Measurements from ENCODE around the gene RNF146. TPM values are rescaled to one million over a fixed set of nuclear protein-coding genes. Genes with fewer than 3 reads are reported as not detected.

The RNF146 gene
- total and polyA plus RNA-seq, 2 of the 13 experiments (the other 11 are each of a cell fraction or from before 2014, with no cell fraction given): 18.8 to 27.6 TPM

DNA sequence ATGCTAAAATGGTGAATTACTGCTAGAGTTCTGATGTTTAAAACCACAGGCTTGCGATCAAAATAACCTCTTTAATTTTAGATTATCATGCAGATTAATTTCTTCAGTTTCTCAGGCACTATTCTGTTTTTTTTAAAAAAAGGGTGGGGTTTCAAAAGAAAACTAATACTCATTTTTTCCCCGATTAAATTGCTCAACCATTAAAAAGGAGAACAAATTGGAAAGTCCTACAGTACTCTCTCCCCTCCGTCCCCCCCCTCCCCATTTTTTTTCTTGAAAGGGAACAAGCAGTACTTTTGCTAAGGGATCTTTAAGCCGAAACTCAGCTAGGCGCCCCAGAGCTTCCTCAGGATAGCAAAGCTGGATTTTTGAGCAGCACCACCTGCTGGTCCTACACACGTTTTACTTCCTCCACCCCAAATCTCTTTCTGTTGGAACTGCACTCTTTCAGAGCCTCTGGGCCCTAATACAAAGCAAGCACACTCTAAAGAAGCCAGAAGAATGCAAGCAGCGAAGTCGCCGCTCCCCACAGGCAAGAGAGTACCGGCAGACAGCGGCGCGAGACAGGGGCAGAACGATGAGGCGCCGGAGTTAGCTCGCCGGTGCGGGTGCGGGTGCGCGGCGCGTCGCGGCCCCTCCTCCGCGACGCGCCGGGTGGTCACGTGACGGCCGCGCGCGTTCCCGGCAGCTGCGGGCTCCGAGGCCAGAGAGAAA, at the start of gene RNF146 (continued):
- TF ChIP-seq, protein P1, sequence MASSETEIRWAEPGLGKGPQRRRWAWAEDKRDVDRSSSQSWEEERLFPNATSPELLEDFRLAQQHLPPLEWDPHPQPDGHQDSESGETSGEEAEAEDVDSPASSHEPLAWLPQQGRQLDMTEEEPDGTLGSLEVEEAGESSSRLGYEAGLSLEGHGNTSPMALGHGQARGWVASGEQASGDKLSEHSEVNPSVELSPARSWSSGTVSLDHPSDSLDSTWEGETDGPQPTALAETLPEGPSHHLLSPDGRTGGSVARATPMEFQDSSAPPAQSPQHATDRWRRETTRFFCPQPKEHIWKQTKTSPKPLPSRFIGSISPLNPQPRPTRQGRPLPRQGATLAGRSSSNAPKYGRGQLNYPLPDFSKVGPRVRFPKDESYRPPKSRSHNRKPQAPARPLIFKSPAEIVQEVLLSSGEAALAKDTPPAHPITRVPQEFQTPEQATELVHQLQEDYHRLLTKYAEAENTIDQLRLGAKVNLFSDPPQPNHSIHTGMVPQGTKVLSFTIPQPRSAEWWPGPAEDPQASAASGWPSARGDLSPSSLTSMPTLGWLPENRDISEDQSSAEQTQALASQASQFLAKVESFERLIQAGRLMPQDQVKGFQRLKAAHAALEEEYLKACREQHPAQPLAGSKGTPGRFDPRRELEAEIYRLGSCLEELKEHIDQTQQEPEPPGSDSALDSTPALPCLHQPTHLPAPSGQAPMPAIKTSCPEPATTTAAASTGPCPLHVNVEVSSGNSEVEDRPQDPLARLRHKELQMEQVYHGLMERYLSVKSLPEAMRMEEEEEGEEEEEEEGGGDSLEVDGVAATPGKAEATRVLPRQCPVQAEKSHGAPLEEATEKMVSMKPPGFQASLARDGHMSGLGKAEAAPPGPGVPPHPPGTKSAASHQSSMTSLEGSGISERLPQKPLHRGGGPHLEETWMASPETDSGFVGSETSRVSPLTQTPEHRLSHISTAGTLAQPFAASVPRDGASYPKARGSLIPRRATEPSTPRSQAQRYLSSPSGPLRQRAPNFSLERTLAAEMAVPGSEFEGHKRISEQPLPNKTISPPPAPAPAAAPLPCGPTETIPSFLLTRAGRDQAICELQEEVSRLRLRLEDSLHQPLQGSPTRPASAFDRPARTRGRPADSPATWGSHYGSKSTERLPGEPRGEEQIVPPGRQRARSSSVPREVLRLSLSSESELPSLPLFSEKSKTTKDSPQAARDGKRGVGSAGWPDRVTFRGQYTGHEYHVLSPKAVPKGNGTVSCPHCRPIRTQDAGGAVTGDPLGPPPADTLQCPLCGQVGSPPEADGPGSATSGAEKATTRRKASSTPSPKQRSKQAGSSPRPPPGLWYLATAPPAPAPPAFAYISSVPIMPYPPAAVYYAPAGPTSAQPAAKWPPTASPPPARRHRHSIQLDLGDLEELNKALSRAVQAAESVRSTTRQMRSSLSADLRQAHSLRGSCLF (CRISPR knock-in tag; IDR thresholded peaks at IDR 0.05; ENCODE audit: borderline replicate concordance): no peak
- TF ChIP-seq TSC22D2 (CRISPR knock-in tag; IDR thresholded peaks at IDR 0.05; ENCODE audit: borderline replicate concordance): peak; percentile 13
- no peak for TF ChIP-seq SRY (CRISPR knock-in tag; IDR thresholded peaks at IDR 0.05)
- TF ChIP-seq ZNF614 (CRISPR knock-in tag; IDR thresholded peaks at IDR 0.05; ENCODE audit: borderline replicate concordance): no peak
- no peak for TF ChIP-seq MEIS2 (CRISPR knock-in tag; IDR thresholded peaks at IDR 0.05)
- TF ChIP-seq, protein P2, sequence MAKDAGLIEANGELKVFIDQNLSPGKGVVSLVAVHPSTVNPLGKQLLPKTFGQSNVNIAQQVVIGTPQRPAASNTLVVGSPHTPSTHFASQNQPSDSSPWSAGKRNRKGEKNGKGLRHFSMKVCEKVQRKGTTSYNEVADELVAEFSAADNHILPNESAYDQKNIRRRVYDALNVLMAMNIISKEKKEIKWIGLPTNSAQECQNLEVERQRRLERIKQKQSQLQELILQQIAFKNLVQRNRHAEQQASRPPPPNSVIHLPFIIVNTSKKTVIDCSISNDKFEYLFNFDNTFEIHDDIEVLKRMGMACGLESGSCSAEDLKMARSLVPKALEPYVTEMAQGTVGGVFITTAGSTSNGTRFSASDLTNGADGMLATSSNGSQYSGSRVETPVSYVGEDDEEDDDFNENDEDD (CRISPR knock-in tag; IDR thresholded peaks at IDR 0.05; ENCODE audit: borderline replicate concordance): no peak
- no peak for TF ChIP-seq FOXP1 (IDR thresholded peaks at IDR 0.05)
- TF ChIP-seq FOXP1 (CRISPR knock-in tag; IDR thresholded peaks at IDR 0.05): no peak
- TF ChIP-seq, protein P3, sequence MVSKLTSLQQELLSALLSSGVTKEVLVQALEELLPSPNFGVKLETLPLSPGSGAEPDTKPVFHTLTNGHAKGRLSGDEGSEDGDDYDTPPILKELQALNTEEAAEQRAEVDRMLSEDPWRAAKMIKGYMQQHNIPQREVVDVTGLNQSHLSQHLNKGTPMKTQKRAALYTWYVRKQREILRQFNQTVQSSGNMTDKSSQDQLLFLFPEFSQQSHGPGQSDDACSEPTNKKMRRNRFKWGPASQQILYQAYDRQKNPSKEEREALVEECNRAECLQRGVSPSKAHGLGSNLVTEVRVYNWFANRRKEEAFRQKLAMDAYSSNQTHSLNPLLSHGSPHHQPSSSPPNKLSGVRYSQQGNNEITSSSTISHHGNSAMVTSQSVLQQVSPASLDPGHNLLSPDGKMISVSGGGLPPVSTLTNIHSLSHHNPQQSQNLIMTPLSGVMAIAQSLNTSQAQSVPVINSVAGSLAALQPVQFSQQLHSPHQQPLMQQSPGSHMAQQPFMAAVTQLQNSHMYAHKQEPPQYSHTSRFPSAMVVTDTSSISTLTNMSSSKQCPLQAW (CRISPR knock-in tag; IDR thresholded peaks at IDR 0.05): no peak; the same call in 1 of the 2 replicates
- TF ChIP-seq, protein P4, sequence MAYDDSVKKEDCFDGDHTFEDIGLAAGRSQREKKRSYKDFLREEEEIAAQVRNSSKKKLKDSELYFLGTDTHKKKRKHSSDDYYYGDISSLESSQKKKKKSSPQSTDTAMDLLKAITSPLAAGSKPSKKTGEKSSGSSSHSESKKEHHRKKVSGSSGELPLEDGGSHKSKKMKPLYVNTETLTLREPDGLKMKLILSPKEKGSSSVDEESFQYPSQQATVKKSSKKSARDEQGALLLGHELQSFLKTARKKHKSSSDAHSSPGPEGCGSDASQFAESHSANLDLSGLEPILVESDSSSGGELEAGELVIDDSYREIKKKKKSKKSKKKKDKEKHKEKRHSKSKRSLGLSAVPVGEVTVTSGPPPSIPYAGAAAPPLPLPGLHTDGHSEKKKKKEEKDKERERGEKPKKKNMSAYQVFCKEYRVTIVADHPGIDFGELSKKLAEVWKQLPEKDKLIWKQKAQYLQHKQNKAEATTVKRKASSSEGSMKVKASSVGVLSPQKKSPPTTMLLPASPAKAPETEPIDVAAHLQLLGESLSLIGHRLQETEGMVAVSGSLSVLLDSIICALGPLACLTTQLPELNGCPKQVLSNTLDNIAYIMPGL (CRISPR knock-in tag; IDR thresholded peaks at IDR 0.05; ENCODE audit: borderline replicate concordance in 1 of 2, low read depth in 1 of 2): peak in 1 of 2 experiments; percentile 84; a peak in 2 of 4 replicates
- TF ChIP-seq NR2F6 (IDR thresholded peaks at IDR 0.05): no peak
- no peak for TF ChIP-seq NR2F6 (CRISPR knock-in tag; IDR thresholded peaks at IDR 0.05)
- TF ChIP-seq, protein P5, sequence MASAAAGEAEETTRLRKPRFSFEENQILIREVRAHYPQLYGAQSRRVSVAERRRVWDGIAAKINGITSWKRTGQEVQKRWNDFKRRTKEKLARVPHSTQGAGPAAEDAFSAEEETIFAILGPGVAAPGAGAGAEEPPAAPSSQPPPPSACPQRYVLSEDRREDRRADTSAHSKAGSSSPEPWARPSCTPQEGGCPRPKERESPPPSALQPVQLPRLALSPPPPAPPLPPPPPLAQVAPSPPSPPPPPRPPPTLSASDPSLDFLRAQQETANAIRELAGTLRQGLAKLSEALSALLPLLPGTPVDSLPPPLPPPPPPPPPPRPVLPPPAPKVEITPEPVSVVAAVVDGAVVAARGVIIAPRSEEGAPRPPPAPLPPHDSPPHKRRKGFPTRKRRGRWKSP (CRISPR knock-in tag; IDR thresholded peaks at IDR 0.05): no peak
- TF ChIP-seq ZBTB1 (CRISPR knock-in tag; IDR thresholded peaks at IDR 0.05; ENCODE audit: borderline replicate concordance): no peak; the same call in 1 of the 2 replicates
- TF ChIP-seq STAT5B (CRISPR knock-in tag; IDR thresholded peaks at IDR 0.05): no peak
- peak; percentile 30 for TF ChIP-seq TAF15 (IDR thresholded peaks at IDR 0.05; ENCODE audit: low read depth, low read length, poor library complexity, severe bottlenecking)
